ENCODE measurements around the gene GLMP.
A peak's percentile ranks its signal among the peaks of the same experiment; 100 is the strongest.

GLMP gene

DNA sequence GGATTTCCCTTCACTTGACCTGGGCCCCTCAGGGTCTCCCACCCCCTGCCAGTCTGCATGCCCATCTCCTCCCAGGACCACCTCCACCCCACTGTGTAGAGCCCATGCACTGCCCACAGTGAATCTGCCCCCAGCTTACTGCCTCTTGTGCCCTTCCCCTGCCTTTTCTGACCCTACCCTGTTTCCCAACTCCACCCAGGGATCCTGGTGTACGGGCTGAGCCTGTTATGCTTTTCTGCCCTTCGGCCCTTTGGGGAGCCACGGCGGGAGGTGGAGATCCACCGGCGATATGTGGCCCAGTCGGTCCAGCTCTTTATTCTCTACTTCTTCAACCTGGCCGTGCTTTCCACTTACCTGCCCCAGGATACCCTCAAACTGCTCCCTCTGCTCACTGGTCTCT lies 9.4 kb downstream of the GLMP start:
- DNase-seq (ENCODE audit: low read depth): no peak

DNA sequence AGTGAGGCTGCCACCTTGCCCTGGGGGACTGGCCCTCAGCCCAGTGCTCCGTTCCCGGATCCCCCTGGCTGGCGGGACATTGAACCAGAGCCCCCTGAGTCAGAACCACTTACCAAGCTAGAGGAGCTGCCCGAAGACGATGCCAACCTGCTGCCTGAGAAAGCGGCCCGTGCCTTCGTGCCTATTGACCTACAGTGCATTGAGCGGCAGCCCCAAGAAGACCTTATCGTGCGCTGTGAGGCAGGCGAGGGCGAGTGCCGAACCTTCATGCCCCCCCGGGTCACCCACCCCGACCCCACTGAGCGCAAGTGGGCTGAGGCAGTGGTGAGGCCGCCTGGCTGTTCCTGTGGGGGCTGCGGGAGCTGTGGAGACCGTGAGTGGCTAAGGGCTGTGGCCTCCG lies 10.0 kb downstream of the GLMP start:
- DNase-seq (ENCODE audit: low read depth): no peak

DNA sequence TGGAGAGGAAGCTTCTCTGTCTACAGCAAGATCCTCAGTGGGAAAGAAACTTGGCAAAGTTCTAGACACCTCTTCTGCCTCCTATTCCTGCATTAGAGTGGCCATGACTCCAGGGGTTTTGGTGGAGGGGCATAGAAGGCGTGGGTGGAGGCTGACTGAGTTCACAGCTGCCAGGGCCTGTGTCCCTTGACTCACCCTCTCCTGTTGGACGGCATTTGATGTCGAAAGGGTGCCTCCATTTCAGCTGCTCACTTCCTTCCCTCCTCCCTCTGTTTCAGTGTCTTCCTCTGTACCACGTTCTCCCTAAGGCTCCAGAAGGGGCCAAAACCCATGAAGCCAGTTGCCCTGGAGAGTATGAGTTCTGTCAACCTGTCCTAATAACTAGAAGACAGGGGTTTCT lies 10.7 kb downstream of the GLMP start:
- DNase-seq (ENCODE audit: low read depth): no peak

DNA sequence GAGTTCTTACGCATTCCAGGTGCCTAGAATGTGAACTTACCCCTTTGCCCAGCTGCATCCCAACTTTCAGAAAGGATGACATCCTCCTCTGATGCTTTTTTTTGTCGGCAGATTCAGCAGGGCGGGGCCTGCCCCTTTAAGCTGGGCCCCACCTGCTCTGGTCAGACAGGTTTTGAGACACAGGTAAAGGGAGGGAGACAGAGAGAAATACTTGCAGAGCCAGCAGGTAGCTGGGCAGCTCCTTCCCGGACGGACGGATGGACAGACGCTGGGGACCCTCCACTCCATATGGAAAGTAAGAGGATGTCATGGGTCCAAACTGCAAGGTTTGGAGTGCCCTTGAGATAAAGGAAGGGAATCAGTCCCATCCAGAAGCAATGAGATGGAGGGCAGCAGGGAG lies 11.4 kb downstream of the GLMP start, which contains the start of gene TMEM79:
Gene TMEM79, plus strand, starts transcription at position 214 of the 400 bp plus-strand sequence. CDS start 902 bp downstream, outside the sequence.
- no peak for DNase-seq (ENCODE audit: low read depth)

DNA sequence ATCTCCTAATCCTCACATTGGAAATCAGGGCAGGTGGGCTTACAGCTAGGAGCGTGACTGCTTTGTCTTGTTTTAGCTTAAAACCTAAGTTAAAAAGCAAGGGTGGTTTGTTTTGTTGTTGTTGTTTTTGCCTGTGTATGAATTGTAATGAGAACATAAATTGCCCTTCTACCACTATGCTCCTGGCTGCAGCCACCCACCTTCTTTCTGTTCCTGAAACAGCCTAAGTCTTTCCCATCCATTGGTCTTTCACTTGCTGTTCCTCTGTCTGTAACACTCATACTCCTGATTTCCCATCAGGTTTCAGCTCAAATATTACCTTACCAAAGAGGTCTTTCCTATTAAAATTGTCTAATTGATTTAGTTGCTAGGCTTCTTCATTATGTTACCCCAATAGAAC lies 12.0 kb downstream of the GLMP start:
- no peak for DNase-seq (ENCODE audit: low read depth)

DNA sequence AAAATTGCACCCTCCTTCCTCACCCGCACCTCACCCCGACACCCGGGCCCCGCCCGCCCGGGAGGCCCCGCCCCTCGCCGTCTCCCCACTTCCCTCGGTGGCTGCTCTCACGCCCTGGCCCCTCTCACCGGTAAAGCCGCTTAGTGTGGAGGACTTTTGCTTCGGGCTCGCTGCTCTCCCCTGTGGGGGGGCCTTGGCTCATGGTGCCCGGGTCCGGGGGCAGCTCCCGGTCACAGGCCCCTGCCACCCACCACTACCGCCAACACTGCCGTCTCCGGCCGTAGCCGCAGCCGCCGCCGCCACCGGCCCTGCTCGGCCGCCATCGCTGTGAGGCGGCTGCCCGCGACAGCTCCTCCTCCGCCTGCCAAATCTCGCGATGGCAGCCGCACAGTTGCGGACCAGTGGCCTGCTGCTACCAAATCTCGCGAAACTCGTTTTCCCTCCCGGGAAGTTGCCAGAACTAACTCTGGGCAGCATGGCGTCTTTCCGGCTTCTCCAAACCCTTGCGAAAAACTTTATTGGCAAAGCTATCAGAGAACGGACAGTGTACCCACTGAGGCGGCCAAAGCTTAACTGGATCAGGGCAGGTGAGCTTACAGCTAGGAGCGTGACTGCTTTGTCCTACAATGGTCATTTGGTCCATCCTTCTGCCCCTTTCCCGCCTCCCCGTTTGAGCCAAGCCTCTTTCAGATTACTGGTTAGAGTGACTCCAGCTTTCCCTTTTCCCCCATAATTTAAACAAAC lies 12.8 kb downstream of the GLMP start, which contains the start of gene SMG5:
Gene SMG5, minus strand, starts transcription at position 347 of the 744 bp plus-strand sequence. Its CDS starts 145 bp downstream, at position 202.
- peak; percentile 84 for DNase-seq (ENCODE audit: low read depth)

DNA sequence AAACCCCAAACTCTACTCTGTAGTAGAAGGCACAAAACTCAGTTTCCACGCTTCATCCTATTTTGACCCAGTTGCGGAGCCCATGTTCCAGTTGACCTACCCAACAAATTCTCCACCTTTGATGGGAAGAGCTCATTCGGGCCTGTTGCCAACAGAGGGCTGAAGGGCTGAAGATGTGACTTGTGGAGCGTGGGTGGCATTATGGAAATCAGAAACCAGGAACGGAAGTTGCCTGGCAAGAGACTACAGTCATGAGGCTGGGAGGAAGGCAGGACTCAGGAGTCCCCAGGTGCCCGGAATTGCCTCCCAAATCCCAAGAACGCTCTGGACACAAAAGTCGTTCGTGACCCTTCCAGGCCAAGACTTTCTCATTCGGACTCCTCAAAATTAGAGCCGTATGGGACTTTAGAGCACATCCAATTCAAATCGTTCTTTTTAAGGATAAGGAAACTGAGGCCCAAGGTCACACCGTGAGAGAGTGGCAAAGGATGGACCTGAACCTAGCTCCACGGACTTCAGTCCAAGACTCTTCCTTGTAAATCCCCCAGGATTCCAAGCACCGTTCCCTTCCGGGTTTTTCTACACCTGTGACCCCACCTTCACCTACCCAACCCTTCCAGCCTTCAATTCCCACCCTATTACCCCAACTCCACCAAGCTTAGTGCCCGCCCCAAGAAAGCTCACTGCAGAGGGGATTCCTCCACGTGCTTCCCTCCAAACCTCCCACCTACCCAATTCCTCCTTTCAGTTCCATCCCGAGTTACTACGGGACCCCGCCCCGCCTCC lies 13.6 kb downstream of the GLMP start:
- peak; percentile 8 for DNase-seq (ENCODE audit: low read depth)

DNA sequence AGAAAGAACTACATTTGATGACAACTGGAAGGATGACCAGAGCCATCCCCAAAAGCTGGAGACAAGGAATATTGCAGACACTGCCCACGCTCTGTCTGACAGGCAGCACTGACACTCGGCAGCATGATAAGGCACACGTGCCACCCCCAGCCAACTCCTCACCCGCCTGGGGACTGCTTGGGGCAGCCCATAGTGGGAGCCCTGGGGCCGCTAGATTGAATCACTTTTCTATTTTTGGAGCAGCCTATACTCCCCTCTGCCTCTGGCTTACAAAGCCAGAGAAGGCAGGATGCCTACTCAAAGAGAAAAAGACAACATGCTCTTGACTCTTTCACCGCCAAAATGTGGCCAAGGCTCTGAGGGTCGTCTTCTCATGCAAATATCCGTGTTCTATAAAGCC lies 14.2 kb downstream of the GLMP start:
- peak; percentile 11 for DNase-seq (ENCODE audit: low read depth)

DNA sequence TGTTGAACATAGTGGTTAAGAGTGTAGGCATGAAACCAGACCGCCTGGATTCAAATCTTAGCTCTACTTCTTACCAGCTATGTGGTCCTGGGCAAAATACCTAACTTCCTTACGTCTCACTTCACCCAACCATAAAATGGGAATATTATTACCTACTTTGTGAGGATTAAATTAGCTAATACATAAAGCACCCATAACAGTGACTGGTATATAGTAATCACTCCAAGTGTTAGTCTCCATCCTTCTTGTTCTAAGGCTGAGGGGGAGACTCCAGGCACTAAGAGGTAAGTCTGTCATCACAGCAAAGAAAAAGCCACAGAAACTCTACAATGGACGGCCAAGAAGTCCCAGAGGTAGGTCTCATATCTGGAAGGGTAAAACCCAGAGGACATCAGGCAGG lies 15.6 kb downstream of the GLMP start:
- DNase-seq (ENCODE audit: low read depth): no peak

DNA sequence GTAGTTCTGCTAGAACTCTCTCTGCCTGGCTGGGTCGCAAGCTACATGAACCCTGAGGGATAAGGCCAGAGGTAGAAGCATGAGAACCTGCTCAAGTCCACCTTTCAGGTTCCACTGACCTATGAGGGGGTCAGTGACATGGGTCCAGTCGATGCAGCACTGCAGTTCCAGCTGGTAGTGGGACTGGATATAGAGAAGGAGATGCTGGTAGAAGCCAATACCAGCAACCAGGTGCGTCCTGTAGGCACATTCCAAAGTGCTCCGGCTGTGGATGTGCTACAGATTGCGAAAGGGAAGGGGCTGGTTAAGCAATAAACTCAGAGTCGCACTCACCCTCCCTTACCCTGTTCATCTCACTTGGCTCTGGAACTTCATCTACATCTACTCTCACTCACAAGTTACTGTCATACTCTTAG lies 18.5 kb downstream of the GLMP start:
- no peak for DNase-seq (ENCODE audit: low read depth)

DNA sequence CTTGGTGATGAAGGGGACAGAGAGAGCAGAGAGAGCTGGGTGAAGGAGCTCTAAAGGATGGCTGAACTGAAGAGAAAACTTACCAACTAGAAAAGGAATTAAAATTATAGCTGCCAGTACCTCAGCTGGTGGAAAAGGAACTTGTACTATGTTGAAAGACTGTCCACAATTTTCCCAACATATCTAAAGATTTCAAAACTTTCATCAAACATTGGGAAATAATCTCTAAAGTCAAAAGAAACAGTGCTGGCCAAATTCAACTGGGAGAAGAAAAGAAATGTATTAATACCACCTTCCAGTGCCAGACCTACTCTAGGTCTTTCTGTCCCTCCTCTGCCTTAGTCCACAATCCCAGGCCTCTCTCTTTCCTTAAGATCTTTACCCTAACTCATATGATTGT lies 18.9 kb downstream of the GLMP start:
- no peak for DNase-seq (ENCODE audit: low read depth)

DNA sequence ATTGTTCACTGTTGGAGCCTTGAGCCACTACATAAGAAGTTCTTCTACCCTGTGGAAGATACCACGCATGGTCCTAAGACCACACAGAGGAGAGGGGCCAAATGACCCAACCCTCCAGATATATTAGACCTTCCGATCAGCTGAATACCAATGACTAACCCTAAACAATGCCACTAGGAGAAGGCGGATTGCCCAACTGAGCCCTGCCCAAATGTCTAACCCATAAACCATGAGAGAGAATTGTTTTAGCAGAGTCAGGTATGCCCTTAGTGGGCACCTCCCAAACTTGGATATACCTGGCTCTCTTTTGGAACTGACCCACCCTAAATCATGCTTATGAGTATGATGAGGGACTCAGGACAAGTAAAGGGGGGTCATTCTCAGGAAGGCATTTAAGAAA lies 25.2 kb downstream of the GLMP start:
- no peak for DNase-seq (ENCODE audit: low read depth)

DNA sequence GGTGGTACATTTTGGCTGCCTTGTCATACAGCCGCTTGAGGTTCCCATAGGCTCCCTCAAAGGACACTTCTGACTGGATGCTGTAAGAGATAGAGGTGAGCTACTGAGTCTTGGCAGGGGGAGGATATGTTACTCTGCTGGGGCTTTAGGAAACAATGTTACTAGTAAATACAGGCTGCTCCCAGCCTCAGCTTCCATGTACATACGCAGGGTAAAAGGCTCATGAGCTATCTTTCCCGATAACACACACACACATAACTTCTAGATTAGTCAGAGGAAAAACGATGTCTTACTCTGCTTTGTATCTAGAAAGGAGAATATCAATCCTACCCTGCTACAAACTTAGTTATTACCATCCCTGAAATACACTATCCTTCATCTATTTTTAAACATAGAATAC lies 27.1 kb downstream of the GLMP start:
- DNase-seq (ENCODE audit: low read depth): no peak

DNA sequence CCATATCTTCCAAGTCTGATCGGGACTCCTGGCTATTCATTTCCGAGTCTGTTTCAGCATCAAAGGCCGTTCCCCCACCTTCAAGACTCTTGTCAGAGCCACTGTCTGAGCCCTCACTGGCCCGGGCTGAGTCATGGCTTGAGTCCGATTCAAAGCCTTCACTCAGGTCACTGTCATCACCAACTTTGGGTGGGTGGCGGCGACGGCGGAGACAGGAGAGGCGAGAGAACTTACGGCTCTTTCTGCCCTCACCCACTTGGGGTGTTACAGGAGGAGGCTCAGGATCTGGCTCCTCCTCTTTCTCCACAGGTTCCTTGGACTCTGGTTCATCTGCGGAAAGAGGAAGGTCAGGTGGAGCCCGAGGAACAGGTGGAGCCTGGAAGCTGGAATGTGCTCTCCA lies 29.4 kb downstream of the GLMP start:
- no peak for DNase-seq (ENCODE audit: low read depth)

DNA sequence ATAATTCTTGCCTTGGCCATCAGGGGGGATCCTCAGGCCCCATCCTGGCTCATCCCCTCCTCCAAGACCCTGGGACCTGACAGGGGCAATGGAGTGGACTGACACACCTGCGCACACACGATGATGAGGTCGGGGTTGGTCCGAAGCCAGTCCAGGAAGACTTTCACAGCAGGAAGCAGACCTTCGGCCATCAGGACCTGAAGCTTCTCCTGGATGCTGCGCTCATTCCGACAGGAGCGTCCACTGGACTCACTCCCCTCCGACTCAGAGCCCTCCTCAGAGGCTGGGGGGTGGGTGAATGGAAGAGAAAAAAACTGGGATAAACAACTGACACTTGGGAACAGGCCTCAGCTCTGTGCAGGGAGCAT lies 32.2 kb downstream of the GLMP start:
- DNase-seq (ENCODE audit: low read depth): no peak

DNA sequence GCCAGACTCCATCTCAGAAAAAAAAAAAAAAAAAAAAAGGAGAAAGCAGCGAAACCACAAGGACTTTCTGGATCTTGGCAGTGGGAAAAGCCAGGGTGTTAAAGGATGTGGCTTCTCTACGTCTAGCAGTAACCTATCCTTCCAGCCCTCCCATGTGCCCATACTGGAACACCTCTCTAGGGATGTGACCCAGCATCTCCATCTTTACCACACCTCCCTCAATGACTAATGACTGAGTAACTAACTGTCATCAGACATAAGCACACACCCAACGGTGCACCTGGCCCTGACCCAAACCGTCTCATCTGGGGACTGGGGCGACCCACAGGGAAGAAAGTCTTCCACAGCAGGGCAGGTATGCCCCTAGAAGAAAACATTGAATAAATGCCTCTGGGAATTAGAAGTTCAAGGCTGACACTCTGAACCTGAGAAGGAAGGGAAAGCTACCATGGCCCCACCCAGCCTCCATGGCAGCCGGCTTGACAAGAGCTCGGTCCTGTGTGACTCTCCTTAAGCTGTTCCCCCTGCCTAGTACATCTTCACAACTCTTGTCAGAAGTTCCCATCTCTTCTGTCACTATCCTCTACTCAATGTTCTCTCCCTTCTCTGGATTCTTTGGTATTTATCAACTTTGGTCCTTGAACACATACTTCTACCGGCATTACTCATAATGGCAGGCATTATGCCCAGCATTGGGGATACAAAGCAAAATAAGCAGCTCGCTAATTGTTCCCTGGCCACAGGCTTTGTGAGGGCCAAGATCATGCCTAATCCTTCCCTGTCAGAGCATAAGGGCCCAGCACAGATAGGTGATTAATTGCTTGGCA lies 32.8 kb downstream of the GLMP start:
- no peak for DNase-seq (ENCODE audit: low read depth)

DNA sequence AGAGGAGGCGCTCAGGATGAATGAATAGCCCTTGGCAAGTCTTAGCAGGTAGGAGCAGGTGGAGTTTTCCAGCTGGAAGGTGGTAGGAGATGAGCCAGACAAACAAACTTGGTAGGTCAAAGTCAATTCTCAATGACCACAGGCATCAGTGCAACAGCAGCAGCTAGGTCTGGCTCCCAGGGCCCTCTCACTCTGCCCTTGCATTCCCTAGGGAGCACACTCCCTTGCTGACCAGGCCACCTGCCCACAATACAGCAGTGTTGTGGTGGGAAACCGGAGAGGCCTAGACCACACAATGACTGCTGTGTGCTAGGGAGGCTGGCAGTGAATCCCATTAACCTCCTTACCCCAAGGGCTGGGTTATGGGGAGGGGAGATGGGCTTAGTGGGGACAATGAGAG lies 34.6 kb downstream of the GLMP start:
- no peak for DNase-seq (ENCODE audit: low read depth)

DNA sequence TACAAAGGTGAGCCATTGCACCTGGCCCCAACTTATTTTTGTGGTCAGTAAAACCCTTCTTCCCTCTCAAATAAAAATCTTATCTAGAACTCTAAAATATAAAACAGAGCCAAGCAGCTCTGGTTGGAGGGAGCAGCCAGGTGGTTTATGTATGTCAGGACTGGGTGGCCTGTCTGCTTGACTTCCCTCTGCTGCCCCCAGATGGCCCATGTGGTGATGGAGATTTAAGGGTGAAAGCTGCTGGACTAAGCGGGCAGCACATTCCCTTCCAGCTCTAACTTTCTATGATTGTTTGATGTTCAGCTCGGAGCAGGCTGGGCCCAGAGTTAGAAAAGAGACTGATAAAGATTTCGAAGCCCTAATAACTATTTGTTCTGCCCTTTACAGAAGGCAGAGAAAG lies 35.7 kb downstream of the GLMP start:
- DNase-seq (ENCODE audit: low read depth): no peak

DNA sequence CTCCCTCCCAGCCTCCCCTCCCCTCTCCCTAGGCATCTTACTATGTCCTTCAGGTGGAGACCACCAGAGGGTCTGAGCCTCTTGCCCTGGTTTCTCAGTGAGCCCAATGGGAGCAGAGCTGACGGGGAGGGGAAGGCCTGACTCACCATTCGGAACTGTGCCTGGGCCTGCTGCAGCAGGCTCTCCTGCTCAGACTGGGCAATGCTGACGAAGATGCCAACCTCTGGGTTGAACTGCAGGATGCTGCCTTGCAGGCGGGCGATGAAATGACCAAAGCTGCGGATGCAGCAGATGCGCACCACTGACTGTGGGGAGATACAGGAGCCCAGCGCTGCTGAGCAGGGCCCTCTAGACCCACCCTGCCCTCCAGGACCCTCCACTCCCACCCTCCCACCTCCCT lies 36.6 kb downstream of the GLMP start:
- DNase-seq (ENCODE audit: low read depth): no peak

DNA sequence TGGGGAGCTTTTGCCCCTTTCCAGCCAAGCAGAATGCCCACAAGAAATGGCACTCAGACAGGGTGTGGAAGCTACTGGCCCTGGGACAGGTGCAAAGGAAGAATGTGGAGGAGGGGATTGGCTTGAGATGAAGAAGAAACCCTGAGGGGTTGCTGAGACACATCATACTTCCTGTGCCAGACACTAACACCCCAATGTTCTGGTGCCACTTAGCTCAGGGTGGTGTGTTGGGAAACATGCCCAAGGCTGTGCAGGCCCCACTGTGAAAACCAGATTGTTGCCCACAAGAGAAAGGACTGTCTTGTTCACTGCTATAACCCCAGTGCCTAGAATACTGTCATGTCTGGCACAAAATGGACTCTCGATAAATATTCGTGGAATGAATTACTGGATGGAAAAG lies 37.8 kb downstream of the GLMP start:
- no peak for DNase-seq (ENCODE audit: low read depth)

DNA sequence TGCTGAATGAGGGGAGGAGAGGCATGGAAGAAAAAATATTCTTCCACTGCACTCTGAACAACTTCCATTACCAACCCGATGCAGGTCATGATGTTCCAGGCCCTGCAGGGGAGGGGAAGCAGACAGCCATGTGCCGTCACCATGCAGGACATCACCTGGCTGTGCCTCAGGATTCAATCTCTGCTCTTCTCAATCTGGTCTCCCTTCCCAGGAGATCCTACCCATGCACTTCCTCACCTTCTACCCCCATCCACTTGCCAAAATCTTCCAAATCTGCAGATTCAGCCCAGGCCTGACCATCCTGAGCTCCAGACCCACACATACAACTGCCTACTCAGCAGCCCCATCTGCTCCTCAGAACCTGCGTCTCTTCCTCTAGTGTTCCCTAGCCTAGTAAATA lies 41.8 kb downstream of the GLMP start:
- DNase-seq (ENCODE audit: low read depth): no peak

DNA sequence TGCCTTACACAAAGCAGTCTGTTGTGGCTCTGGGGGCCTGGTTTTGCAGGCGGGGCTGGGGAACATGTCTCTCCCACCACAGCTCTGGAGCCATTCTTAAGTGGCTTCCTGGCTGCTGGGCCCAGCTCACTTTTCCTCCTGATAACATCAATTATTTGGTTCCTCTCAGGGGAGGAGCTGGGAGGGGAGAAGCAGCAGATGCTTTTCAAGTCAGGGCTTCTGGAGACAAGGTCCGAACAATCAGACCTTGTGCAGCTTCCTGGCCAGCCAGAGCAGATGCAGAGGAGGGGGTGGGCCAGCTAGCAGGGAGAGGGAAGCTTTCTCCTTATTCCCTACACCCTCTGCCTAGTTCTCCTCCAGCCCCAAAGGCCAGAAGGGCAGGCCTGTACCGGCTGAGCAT lies 44.0 kb downstream of the GLMP start:
- no peak for DNase-seq (ENCODE audit: low read depth)

DNA sequence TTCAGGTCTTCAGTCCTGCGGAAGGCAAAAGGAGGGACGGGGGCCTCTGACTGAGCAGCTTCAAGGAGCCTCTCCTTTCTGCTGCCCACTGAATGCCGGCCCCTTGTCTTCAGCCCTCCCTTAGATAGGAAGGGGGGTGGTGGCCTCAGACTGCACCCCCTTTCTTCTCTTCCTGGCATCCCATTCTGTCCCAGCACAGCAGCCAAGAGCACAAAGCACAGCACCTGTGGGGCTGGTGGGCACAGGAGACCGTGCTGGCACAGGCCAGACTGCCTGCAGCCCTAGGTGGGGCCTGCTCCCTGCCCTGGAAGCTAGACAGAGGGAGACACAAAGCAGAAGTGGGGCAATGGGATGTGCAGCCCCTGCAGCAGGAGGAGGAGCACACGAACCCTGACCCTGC lies 45.9 kb downstream of the GLMP start:
- no peak for DNase-seq (ENCODE audit: low read depth)

All from stimulated activated CD8-positive, alpha-beta memory T cell treated with anti-CD3 and anti-CD28 coated beads, Interleukin-7, amount 100 ng/mL, for 24 hours (primary cell).